ENCODE measurements around the gene POLR3H.
"Not testable (repeated sequence)": the region's sequence is repeated elsewhere in the genome, so short reads cannot be mapped to it uniquely, and the experiment has no call there.

Gene POLR3H

GRCh38 chr22:41563051-41563711 lies 18.9 kb upstream of the POLR3H start:
- no peak for DNase-seq

GRCh38 chr22:41562461-41562860 lies 18.2 kb upstream of the POLR3H start:
- DNase-seq: no peak

GRCh38 chr22:41561788-41562187 lies 17.5 kb upstream of the POLR3H start:
- no peak for DNase-seq

- DNase-seq: no peak
Measured at GRCh38 chr22:41561335-41561734, 17.1 kb upstream of the POLR3H start.

- DNase-seq: no peak
Measured at GRCh38 chr22:41560095-41560471, 15.8 kb upstream of the POLR3H start.

- DNase-seq: not testable (repeated sequence)
Measured at GRCh38 chr22:41558241-41558630, 14.0 kb upstream of the POLR3H start.

- DNase-seq: no peak
Measured at GRCh38 chr22:41557401-41558240, 13.4 kb upstream of the POLR3H start.

- DNase-seq: no peak
Measured at GRCh38 chr22:41556561-41556960, 12.3 kb upstream of the POLR3H start.

- DNase-seq: no peak
Measured at GRCh38 chr22:41555325-41555982, 11.2 kb upstream of the POLR3H start.

- DNase-seq: no peak
Measured at GRCh38 chr22:41551877-41552582, 7.8 kb upstream of the POLR3H start.

GRCh38 chr22:41550952-41551491 lies 6.8 kb upstream of the POLR3H start:
- no peak for DNase-seq

GRCh38 chr22:41548830-41549211 lies 4.6 kb upstream of the POLR3H start:
- no peak for DNase-seq

- DNase-seq: no peak
Measured at GRCh38 chr22:41544671-41545476, 604 bp upstream of the POLR3H start.

GRCh38 chr22:41542224-41542623 lies 2.0 kb downstream of the POLR3H start:
- no peak for DNase-seq

GRCh38 chr22:41541484-41541883 lies 2.8 kb downstream of the POLR3H start:
- no peak for DNase-seq

GRCh38 chr22:41540365-41540764 lies 3.9 kb downstream of the POLR3H start:
- no peak for DNase-seq

- DNase-seq: no peak
Measured at GRCh38 chr22:41540006-41540315, 4.3 kb downstream of the POLR3H start.

GRCh38 chr22:41539146-41540005 lies 4.9 kb downstream of the POLR3H start:
- DNase-seq: no peak

- DNase-seq: no peak
Measured at GRCh38 chr22:41538583-41538982, 5.7 kb downstream of the POLR3H start.

GRCh38 chr22:41537203-41537602 lies 7.1 kb downstream of the POLR3H start:
- no peak for DNase-seq

GRCh38 chr22:41535244-41535643 lies 9.0 kb downstream of the POLR3H start:
- no peak for DNase-seq
